Activated naive CD4-positive, alpha-beta T cell treated with Interleukin-2 at 50 U/mL for 16 hours (primary cell): ENCODE results near the gene SGK2.

Experiments
- DNase-seq: peaks from one replicate; pipeline ENCODE4 v3.0.0-alpha.2; 2020

The SGK2 gene

GRCh38 chr20:43558412-43559146 is at the start of gene SGK2:
Gene SGK2, plus strand, starts transcription at chr20:43559027. Its CDS starts 7,469 bp downstream, at chr20:43566496.
- no peak for DNase-seq

DNA sequence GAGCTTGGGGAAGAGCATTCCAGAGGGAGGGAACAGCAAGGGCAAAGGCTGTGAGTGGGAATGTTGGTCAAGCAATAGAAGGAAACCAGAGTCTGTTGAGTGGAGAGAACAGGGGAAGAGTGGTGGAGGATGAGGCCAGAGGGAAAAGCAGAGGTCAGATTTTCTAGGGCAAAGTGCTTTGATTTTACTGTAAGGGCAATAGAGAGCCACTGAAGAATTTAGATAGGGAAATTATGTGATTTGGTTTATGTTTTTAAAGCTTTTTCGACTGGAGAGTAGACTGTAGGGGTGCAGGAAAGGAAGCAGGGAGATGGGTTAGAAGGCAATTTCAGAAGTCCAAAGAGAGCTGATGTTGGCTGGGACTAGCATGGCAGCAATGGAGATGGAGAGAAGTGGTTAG is 46.9 kb upstream of the SGK2 start:
- no peak for DNase-seq

DNA sequence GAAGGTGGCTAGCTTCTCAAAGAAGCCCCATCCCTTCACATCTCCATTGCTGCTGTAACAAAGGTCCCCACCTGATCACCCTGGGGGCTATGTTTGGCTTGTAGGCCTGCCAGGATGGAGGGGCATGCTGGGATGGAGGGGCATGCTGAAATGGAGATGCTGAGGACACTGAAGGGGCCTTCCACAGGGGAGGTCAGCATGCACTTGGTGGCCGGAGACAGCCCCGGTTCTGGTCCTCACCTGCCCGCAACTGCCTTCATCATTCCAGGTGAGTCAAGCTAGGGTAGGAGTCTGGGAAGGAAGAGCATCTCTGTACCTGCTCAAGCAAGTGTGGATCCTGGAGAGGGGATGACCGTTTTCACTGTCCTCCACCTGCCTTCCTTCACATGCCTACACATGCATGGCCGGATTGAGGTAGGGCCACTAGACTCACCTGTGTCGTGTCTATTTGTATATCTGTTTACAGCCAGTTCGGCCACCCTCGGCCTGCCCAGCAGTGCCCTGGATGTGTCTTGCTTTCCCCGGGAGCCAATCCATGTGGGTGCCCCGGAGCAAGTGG is 45.4 kb upstream of the SGK2 start:
- no peak for DNase-seq

GRCh38 chr20:43513931-43514647 is 44.7 kb upstream of the SGK2 start:
- DNase-seq: peak; percentile 91

DNA sequence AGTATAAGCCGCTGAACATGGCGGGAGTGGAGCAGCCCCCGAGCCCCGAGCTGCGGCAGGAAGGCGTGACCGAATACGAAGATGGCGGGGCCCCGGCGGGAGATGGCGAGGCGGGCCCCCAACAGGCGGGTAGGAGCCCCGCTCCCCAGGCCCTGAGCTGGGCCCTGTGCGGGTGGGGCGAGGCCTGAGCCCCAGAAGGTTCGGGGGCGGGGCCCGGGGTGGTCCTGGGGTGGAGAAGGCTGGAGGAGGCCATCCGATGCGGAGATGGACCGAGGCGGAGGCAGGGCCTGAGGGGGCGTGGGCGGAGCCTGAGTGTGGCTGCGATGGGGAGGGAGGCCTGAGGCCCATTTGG is 44.2 kb upstream of the SGK2 start:
- DNase-seq: no peak

DNA sequence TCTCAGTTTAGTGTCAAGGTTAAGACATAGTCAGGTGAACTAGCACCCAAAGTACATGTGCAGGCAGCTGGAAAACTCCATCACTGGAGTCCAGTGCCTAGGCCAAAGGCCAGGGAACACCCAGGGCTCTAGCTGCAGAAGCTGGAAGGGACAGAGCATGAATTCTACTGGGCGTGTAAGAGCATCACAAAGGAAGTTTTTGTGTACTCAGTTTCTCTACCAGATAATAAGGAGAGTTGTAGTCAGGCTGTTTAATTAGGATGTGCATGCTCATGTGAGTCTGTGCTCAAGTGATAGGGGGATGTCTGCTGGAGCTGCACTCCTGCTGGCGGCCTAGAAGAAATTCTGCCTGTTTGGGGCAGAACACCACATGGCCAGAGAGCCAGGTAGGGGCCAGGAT is 43.2 kb upstream of the SGK2 start:
- DNase-seq: no peak

DNA sequence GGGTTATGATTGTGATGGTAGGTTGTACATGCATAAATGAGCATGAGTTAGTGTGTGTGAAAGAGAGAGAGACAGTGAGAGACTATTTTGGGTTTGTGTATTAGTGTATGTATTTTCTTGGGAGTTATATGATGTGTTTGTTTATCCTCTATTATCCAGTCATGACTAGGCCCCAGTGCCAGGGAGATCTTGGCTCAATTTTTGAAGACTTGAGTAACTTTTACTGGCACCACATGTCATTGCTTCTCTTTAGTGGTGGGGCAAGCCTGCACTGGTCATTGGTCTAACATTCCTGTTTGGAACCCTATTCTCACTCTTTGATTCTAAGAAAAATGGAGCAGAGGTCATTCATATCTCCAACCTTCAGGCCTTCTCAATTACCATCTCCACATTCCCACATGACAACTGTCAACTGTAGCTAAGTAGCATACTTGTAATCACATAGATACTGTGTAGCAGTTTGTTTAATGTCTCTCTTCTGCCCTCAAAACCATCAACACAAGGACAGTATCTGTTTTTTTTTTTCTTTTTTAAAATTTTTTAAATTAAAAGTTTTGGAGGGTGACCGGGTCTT is 42.5 kb upstream of the SGK2 start:
- no peak for DNase-seq

- DNase-seq: no peak
Measured at GRCh38 chr20:43520074-43520630, 38.7 kb upstream of the SGK2 start.

DNA sequence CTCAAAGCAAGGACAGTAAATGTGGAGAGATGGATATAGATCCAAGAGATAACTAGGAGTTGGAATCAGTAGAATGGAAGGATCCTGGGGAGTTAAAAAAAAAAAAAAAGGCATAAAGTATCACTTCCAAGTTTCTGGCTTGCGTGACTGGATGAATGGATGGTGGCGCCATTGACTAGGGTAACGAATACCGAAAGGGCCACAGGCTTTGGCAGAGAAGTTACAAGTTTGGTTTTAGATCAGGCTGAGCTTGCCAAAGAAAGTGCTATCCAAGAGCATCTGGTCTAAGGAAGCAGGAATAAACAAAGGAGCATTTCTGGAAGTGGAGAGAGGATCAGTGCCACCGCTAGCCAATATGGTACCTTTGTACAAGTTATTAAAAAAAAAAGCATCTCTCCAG is 33.8 kb upstream of the SGK2 start:
- DNase-seq: no peak

- DNase-seq: no peak
Measured at GRCh38 chr20:43528258-43528875, 30.5 kb upstream of the SGK2 start.

DNA sequence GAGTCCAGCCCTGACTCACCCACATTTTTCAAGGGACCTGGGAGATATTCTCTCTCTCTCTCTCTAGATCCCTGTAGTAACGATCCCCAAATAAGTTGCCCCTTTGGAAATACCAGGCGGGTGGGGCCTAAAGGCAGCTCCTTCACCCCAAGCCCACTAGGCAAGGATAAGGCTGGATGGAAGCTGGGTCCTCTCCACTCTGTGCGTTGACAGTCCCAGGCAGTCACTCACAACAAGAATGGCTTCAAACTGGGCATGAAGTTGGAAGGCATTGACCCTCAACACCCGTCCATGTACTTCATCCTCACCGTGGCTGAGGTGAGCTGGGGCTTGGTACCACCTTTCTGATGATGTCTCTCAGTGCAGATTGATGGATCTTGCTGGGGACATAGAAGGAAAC is 29.8 kb upstream of the SGK2 start:
- DNase-seq: no peak

DNA sequence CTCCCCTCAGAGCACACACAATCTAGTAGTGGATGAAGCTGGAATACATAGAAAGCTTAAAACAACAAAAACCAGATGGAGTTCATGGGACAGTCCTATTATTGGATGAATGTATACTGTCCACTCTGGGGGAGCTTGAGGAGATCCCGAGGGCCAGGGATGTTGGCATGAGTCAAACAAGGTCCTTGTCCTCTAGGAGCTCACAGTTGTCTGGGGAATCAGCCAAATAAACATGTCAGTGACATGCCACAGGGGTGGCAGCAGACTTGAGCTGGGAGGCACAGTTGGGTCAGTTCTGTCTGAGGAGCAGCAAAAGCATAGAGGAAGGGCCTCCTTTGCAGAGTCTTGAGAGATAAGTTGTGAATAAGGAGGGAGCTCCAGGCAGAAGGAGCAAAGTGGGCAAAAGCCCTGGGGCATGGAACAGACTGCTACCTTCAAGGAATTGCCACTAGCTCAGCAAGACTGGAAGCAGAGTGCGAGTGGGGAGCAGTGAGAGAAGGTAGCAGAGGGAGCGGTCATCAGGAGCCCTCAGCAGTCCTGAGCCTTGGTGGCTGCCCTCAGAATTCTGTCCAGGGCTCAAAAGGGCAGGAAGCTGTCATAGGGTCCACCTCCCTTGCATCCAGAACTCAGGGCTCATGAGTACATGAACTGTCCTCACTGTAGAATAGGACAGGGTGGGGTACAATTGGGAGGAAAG is 29.2 kb upstream of the SGK2 start:
- DNase-seq: no peak

DNA sequence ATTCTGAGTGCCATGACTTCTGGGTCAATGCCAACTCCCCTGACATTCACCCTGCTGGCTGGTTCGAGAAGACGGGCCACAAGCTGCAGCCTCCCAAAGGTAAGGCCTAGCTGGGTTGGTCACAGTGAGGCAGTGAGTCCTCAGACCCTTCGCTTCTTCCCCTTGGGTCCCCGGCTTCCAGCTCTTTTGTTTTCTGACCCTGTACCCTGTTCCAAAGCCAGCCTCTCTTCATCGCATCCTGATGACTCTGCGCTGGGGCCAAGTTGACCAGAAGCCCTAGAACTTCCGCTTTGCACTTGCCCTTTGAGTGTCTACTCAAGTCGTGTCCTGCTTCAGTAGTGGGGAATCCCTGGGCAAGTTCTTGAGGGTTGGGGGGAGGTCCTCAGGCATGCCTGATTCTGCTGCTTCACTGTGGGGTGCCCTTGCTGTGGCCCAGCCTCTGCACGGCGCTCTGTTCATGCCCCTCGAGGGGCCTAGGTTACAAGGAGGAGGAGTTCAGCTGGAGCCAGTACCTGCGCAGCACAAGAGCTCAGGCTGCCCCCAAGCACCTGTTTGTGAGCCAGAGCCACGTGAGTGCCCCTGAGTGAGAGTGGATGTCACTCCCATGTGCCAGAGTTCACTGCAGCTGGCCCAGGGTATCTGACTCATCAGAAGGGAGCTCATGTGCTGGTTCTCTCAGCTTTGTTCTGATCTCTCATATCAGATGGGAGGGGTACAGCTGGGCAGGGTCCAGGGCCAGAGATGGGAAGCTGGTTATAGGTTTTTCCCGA is 28.3 kb upstream of the SGK2 start:
- DNase-seq: no peak

DNA sequence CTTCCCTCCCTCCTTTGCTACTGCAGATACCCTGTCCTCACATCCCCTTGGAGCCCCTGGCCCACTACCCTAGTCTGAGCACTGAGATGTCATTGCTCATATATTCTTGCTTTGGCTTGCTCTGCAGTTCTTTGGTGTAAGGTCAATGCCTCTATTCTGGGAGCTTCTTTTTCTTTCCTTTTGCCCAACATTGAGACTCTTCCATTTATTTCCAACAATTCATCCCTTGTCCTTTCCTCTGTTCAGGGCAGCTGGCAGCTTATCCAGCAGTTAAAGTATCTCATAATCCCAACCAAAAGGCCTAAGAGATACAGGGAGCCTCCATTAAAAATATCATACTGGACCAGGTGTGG is 27.8 kb upstream of the SGK2 start:
- no peak for DNase-seq

GRCh38 chr20:43532416-43533055 is 26.3 kb upstream of the SGK2 start:
- DNase-seq: no peak

DNA sequence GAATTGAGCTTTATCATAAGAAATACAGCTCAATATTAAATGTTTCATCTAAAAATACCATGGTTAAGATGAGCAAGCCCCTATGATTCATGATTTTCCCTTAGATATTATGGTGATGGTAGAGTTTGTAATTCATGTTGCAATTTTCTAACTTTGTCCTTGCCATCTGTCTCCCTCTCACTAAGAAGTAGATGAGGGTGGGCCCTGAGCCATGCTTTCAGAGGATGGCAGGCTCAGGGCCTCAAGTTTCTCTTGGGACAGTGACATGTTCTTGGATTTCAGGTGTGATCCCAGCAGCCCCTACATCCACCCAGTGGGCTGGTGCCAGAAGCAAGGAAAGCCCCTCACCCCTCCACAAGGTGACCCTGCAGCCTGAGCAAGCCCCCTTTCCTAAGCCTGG is 25.8 kb upstream of the SGK2 start:
- no peak for DNase-seq

DNA sequence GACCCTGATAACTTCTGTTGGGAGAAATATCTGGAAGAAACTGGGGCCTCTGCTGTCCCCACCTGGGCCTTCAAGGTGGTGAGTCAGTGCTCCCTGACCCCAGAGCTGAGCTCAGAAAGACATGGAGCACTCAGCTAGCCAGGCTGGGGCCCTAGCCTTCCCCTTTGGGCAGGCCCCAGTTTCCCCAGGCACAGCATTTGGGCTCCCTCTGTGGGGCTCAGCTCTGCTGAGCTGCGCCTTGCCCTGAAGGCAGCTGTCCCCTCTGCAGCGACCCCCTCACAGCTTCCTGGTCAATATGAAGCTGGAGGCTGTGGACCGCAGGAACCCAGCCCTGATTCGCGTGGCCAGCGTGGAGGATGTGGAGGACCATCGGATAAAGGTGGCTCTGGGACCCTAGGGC is 24.8 kb upstream of the SGK2 start:
- no peak for DNase-seq

- no peak for DNase-seq
Measured at GRCh38 chr20:43534791-43535350, 24.0 kb upstream of the SGK2 start.

- no peak for DNase-seq
Measured at GRCh38 chr20:43535370-43536004, 23.3 kb upstream of the SGK2 start.

GRCh38 chr20:43536041-43536816 is 22.6 kb upstream of the SGK2 start:
- no peak for DNase-seq
